Retinal pigment epithelial cell (primary cell): Measurements from ENCODE around the gene GALNT4.

Experiments used
- DNase-seq: peaks from one replicate; pipeline ENCODE4 v3.0.0-alpha.2; 2010; ENCODE audit warnings: low read depth
- H3K4me3 ChIP-seq: 2 replicates; pipeline ENCODE4 v1.5.1; 2011; ENCODE audit warnings: mild to moderate bottlenecking, low read length, control low read depth, moderate library complexity
- TF ChIP-seq, protein P1 (sequence below): conservative IDR thresholded peaks from 2 replicates; pipeline ENCODE4 v1.5.1; 2011; ENCODE audit warnings: low read depth, low read length, control low read depth, inconsistent platforms

GALNT4 gene

DNA sequence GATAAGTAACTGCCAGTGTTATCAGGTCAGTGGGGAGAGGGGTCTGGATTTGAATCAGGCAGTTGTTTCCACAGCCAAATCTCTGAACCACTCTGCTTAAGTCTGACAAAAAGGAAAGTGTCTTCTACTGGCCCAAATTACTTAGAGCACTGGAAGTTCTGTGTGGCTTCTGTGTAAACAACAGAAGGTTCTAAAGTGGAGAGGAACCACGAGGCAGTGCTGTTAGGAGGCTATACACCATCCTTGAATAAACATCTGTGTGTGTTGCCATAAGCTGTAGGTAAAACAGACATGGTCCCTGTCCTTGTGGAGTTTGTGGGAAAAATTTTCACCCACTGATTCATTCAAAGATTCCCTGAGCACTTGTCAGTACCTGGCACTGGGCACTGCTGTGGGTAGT, 50.0 kb downstream of the GALNT4 start:
- TF ChIP-seq, protein P1, sequence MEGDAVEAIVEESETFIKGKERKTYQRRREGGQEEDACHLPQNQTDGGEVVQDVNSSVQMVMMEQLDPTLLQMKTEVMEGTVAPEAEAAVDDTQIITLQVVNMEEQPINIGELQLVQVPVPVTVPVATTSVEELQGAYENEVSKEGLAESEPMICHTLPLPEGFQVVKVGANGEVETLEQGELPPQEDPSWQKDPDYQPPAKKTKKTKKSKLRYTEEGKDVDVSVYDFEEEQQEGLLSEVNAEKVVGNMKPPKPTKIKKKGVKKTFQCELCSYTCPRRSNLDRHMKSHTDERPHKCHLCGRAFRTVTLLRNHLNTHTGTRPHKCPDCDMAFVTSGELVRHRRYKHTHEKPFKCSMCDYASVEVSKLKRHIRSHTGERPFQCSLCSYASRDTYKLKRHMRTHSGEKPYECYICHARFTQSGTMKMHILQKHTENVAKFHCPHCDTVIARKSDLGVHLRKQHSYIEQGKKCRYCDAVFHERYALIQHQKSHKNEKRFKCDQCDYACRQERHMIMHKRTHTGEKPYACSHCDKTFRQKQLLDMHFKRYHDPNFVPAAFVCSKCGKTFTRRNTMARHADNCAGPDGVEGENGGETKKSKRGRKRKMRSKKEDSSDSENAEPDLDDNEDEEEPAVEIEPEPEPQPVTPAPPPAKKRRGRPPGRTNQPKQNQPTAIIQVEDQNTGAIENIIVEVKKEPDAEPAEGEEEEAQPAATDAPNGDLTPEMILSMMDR, result no peak
- no peak overlapping the region for H3K4me3 ChIP-seq
- no peak for DNase-seq
